Measurements from ENCODE around the gene SDHAF3. TPM values are rescaled to one million over a fixed set of nuclear protein-coding genes. Genes with fewer than 3 reads are reported as not detected.

SDHAF3 gene
- total and polyA plus RNA-seq, 2 donors (not counting 1 experiment from before 2014, with no cell fraction given), result 7.5 to 20.2 TPM

- no peak overlapping the region for H3K4me3 Mint-ChIP-seq
- no peaks in the 10 kb centered on the region for H3K79me2 ChIP-seq (ENCODE audit: control insufficient read depth, insufficient read depth, low read length)
- peaks cover 23% of the 10 kb centered on the region for H3K4me1 Mint-ChIP-seq
- no peaks in the 10 kb centered on the region for H3K36me3 ChIP-seq (replicated peaks in 1 of 2; ENCODE audit: control extremely low read depth in 1 of 2, control insufficient read depth in 1 of 2, extremely low read depth in 1 of 2, insufficient read depth in 2 of 2, low read length in 1 of 2)
- no peak for TF ChIP-seq EZH2 (IDR thresholded peaks at IDR 0.05; ENCODE audit: borderline replicate concordance, insufficient read depth, low read depth, low read length, poor library complexity, severe bottlenecking)
- TF ChIP-seq CTCF (IDR thresholded peaks at IDR 0.05), result no peak
- no peak for DNase-seq
- peaks cover 12% of the 10 kb centered on the region for H3K27me3 Mint-ChIP-seq
- WGBS (ENCODE audit: insufficient coverage), result 84% methylated on average over 6 of the region's 7 CpGs
- no peak overlapping the region for H3K27ac ChIP-seq (ENCODE audit: low read length in 2 of 2)
- H4K20me1 ChIP-seq (ENCODE audit: control insufficient read depth, insufficient read depth, low read length, poor library complexity, severe bottlenecking), result no peaks in the 10 kb centered on the region
- no peak overlapping the region for H3K4me2 ChIP-seq (replicated peaks; ENCODE audit: low read depth, low read length, poor library complexity, severe bottlenecking)
- no peaks in the 10 kb centered on the region for H3K9me3 Mint-ChIP-seq (ENCODE audit: insufficient read depth)
- no peak overlapping the region for H3K9ac ChIP-seq (ENCODE audit: low read length)
- no peak overlapping the region for H3K4me3 ChIP-seq (ENCODE audit: control extremely low read depth in 1 of 5, extremely low read depth in 1 of 5, insufficient read depth in 1 of 5, low read depth in 2 of 5, low read length in 4 of 5)
- POLR2A ChIA-PET, result no interaction called here
- no peak for ATAC-seq (ENCODE audit: low read depth)
- H2AFZ ChIP-seq (ENCODE audit: insufficient read depth, low read depth, low read length, poor library complexity, severe bottlenecking), result no peak overlapping the region
- no peaks in the 10 kb centered on the region for H3K27me3 ChIP-seq (replicated peaks in 1 of 4; ENCODE audit: control extremely low read depth in 1 of 4, control insufficient read depth in 3 of 4, insufficient read depth in 4 of 4, low read length in 3 of 4)
- peaks cover 0 to 4% (median 0%) of the 10 kb centered on the region in 3 donors for H3K9me3 ChIP-seq (ENCODE audit: control extremely low read depth in 1 of 3, control insufficient read depth in 2 of 3, insufficient read depth in 1 of 3, low read length in 2 of 3)
- CTCF ChIA-PET, result interaction anchor here (3.4 kb wide), 1 partner anchor 10 kb away, joined by 14 read pairs; no protein-coding TSS in a partner anchor
- peaks cover 5 to 6% of the 10 kb centered on the region in 2 donors for H3K4me1 ChIP-seq (ENCODE audit: control insufficient read depth in 2 of 2, insufficient read depth in 2 of 2, low read length in 2 of 2)
- H3K27ac Mint-ChIP-seq, result no peak overlapping the region
- intact Hi-C loops (cut with micrococcal nuclease), result no loop called here
Observed at GRCh38 chr7:97075928-97076327, 41.6 kb upstream of the SDHAF3 start.

- intact Hi-C loops (cut with micrococcal nuclease), result no loop called here
- Histone ChIP-seq H3K4me2 (replicated peaks; ENCODE audit: low read depth, low read length, poor library complexity, severe bottlenecking) (no peak overlapping the region), H3K9ac (ENCODE audit: low read length) (no peak overlapping the region), H2AFZ (ENCODE audit: insufficient read depth, low read depth, low read length, poor library complexity, severe bottlenecking) (no peak overlapping the region), H3K36me3 (replicated peaks in 1 of 2; ENCODE audit: control extremely low read depth in 1 of 2, control insufficient read depth in 1 of 2, extremely low read depth in 1 of 2, insufficient read depth in 2 of 2, low read length in 1 of 2) (no peaks in the 10 kb centered on the region), H4K20me1 (ENCODE audit: control insufficient read depth, insufficient read depth, low read length, poor library complexity, severe bottlenecking) (no peaks in the 10 kb centered on the region), H3K27ac (ENCODE audit: low read length in 2 of 2) (no peak overlapping the region), H3K9me3 (ENCODE audit: control extremely low read depth in 1 of 3, control insufficient read depth in 2 of 3, insufficient read depth in 1 of 3, low read length in 2 of 3) (no peaks in the 10 kb centered on the region), H3K4me3 (ENCODE audit: control extremely low read depth in 1 of 5, extremely low read depth in 1 of 5, insufficient read depth in 1 of 5, low read depth in 2 of 5, low read length in 4 of 5) (no peak overlapping the region), H3K27me3 (replicated peaks in 1 of 4; ENCODE audit: control extremely low read depth in 1 of 4, control insufficient read depth in 3 of 4, insufficient read depth in 4 of 4, low read length in 3 of 4) (no peaks in the 10 kb centered on the region), H3K79me2 (ENCODE audit: control insufficient read depth, insufficient read depth, low read length) (no peaks in the 10 kb centered on the region), H3K4me1 (ENCODE audit: control insufficient read depth in 2 of 2, insufficient read depth in 2 of 2, low read length in 2 of 2) (peaks cover 5 to 6% of the 10 kb centered on the region in 2 donors)
- ATAC-seq (ENCODE audit: low read depth), result peak; percentile 39
- ChIA-PET POLR2A (no interaction called here), CTCF (no interaction called here)
- H3K9me3 Mint-ChIP-seq (ENCODE audit: insufficient read depth), result no peaks in the 10 kb centered on the region
- no peak for DNase-seq
- peak overlapping the region; percentile 15 for H3K27ac Mint-ChIP-seq
- no peak for TF ChIP-seq CTCF (IDR thresholded peaks at IDR 0.05)
- no peak for TF ChIP-seq EZH2 (IDR thresholded peaks at IDR 0.05; ENCODE audit: borderline replicate concordance, insufficient read depth, low read depth, low read length, poor library complexity, severe bottlenecking)
- 25% methylated on average over 1 of the region's 9 CpGs for WGBS (ENCODE audit: insufficient coverage)
- H3K4me3 Mint-ChIP-seq, result no peak overlapping the region
- H3K27me3 Mint-ChIP-seq, result peaks cover 14% of the 10 kb centered on the region
- H3K4me1 Mint-ChIP-seq, result peaks cover 16% of the 10 kb centered on the region
Observed at GRCh38 chr7:97078023-97078969, 39.2 kb upstream of the SDHAF3 start.
